HS-5 (cell line): ENCODE measurements around the gene GALNTL6.

ENCODE experiments used
- DNase-seq: peaks from one replicate; pipeline ENCODE4 v3.0.0-alpha.2; 2012; ENCODE audit warnings: low read depth

The GALNTL6 gene

DNA sequence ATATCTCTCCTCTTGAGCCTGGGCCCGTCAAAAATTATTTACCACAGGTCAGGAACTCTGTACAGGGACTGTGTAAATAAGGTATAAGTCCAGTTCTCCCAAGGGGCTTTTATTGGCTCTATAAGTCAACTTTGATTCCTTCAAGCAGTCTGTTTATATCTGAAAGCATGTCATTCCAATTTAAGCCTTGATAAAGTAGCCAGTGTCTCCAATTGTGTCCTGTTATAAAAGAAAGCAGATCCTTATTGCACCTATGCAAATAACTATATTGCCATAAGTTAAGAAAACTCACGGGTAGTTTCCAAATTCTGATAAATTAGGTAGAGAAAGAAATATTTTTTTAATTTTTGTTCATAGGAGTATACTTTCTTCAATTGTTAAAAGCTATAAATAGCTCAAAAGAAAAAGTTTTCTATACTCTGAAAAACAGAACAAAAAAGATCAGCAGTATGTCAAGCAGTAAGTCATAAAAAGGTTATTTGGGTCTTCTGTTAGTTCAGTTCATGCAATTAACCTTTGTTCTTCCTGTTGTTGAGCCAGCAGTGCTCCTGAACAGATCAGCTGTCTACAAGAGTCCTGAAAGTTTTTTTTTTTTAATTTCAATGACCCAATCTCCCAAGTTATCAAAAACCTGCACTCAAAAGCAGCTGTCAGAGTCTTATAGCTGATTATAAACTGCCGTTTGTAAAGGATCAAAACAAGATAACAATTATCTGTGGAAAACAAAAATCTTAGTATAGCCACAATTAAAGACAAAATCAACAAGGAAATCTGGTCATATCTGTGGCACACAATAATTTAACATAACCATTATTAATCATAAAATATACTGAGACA, 1177.0 kb downstream of the GALNTL6 start:
- DNase-seq: no peak

DNA sequence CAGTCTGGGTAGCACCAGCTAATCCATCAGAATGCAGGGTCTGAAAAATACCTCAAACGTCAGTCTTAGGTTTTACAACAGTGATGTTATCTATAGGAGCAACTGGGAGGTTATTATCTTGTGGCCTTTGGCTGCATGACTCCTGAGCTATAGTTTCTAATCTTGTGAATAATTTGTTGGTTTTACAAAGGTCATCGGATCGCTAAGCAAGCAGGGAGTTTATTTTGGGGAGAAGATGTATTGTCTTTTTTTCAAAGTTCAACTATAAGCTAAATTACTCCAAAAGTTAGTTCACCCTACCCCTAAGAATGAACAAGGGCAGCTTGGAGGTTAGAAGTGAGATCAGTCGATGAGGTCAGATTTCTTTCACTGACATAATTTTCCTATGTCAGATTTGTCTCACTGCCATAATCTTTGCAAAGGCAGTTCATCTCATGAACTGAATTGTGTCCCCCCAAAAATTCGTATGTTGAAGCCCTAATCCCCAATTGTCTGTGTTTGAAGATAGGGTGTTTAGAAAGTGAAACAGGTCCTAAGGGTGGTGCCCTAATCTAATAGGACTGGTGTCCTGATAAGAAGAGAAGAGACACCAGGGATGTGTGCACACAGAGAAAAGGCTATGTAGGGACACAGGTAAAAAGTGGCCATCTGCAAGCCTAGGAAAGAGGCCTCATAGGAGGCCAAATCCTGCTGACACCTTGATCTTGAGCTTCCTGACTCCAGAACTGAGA, 1179.6 kb downstream of the GALNTL6 start:
- DNase-seq: no peak

GRCh38 chr4:172995161-172995560, 1182.0 kb downstream of the GALNTL6 start:
- no peak for DNase-seq

GRCh38 chr4:172995704-172996103, 1182.5 kb downstream of the GALNTL6 start:
- DNase-seq: no peak

GRCh38 chr4:172996571-172997216, 1183.5 kb downstream of the GALNTL6 start:
- DNase-seq: no peak

DNA sequence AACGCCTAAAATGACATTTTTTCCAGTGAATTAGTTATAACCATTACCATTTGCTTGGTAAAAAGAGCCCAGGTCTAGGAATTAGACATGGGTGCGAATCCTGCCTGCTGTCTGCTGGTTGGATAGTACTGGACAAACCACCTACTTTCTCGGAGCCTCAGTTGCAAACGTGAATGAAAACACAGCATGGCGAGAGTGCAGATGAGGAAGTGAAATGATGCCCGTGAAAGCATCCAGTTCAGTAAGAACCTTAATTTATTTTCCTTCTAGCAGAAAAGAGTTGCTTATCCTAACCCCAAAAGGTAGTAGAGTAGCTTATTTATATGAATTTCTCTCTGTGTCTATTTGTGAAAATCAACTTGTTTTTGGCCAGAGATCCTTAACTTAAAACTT, 1184.0 kb downstream of the GALNTL6 start:
- DNase-seq: no peak

GRCh38 chr4:172997856-172998255, 1184.7 kb downstream of the GALNTL6 start:
- no peak for DNase-seq

DNA sequence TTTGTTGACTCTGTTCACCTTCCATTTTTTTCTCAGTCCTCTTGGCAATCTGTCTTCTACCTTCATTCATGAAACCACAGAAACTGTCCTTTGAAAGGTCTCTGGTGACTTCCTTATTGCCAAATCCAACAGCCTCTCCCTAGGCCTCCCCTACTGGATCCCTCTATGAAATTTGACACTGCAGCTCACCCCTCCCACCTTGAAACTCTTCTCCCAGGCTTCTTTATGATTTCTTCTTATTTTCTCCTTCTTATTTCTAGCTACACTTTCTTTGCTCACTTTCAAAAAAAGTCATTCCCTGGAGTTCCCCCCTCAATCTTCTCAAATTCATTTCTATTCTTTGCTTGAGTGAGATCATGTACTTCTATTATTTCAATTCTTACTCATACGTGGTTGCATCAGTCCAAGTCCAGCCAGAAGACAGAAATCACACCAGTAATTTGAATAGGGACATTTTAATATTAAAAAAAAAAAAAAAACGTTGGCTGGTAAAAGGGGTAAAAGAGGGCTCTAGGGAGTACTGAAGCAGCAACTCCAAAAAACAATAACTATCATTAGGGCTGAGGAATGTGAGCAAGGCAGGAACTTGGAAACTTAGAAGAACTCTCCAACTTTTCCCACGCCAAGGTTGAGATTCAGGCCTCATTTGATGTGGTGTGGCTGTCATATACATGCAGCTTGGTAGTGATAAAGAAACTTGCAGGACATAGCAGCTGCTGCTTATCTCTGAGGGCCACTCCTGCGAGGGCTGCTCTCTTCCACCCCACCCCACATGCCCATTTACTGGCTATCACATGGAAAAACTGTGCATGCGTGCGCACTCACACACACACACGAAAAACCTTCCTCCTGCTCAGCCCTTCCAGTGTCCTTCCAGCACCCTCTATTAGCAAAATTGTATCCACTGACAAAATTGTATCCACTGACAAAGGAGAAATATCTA, 1185.6 kb downstream of the GALNTL6 start:
- no peak for DNase-seq

DNA sequence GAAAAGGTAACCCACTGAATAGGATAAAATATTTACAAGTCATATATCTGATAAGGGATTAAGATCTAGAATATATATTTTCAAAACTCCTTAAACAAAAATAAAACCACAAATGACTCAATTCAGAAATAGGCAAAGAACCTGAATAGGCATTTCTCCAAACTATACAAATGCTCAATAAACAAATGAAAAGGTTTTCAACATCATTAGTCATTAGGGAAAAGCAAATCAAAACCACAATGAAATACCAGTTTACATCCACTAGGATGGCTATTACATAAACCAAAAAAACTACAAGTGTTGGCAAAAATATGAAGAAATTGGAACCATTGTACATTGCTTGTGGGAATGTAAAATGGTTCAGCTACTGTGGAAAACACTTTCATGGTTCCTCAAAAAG, 1188.4 kb downstream of the GALNTL6 start:
- DNase-seq: no peak

GRCh38 chr4:173002830-173003561, 1189.8 kb downstream of the GALNTL6 start:
- DNase-seq: no peak

GRCh38 chr4:173005912-173006633, 1192.9 kb downstream of the GALNTL6 start:
- DNase-seq: no peak

DNA sequence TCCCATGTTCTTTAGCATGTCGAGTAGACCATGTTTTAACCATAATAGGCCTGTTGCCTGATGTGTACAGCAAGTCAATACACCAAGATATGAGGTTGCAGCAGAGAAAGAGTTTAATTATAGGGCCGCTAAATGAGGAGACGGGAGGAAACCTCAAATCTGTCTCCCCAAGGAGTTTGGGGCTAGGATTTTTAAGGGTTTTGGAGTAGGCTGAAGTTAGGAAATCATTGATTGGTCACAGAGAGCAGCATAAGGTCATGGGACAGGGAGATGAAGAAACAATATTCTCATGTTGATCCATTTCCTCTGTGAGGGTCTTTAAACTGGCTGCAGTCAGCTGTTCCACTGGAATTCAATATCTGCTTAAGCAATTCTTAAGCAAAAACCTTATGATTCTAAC, 1195.2 kb downstream of the GALNTL6 start:
- no peak for DNase-seq

- DNase-seq: no peak
These were observed 1196.1 kb downstream of the GALNTL6 start for GRCh38 chr4:173009129-173009823.

GRCh38 chr4:173012608-173013007, 1199.4 kb downstream of the GALNTL6 start:
- no peak for DNase-seq

DNA sequence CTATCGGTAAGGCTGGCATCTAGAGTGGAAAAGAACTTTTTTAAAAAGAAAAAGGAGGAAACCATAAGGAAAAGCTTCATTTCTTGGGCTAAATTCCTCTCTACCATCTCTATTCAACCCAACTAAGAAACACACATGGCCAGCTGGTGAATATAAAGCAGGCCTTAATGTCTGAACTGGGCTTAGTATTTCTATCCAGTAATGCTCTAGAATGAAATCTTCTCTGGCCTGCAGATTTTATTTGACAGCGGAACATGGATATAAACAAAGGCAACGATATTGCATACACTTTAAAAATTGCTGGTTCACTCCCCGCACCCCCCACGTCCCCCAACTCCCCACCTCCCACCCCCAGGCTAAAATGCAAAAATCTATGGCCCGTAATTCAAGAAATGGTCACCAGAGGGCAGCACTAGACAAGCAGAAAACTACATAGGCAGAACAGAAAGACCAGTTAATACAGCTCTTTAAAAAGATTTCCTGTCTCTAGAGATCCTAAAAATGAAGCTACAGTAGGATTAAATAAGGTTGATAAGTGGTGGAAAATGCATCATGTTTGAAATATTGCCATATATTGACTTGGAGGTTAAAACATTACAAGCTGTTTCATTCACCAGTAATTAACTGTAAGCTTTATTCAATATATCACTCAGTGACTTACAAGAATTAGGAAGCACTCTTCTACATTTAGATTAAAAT, 1200.2 kb downstream of the GALNTL6 start:
- no peak for DNase-seq

DNA sequence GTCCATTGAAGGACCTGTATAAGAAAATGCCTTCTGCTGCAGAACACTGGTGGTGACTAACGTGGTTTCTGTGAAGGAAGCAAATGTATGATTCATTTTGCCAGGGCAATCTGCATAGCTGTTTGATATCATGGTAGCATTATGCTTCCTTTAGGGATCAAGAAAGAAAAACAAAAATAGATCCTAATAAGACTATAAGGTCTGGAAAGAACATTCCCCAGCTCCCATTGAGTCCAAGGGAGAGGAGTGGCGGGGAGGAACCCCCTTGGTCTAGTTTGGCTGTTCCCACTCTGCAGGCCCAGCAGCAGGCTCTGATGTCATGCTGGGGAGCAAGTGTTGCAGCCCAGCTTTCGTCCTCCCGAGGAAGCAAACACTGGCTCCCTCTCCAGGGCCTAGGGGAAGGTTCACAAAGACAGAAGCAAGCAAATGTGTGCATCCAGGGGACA, 1200.9 kb downstream of the GALNTL6 start:
- no peak for DNase-seq

- DNase-seq: no peak
These were observed 1201.6 kb downstream of the GALNTL6 start for GRCh38 chr4:173014836-173015235.

DNA sequence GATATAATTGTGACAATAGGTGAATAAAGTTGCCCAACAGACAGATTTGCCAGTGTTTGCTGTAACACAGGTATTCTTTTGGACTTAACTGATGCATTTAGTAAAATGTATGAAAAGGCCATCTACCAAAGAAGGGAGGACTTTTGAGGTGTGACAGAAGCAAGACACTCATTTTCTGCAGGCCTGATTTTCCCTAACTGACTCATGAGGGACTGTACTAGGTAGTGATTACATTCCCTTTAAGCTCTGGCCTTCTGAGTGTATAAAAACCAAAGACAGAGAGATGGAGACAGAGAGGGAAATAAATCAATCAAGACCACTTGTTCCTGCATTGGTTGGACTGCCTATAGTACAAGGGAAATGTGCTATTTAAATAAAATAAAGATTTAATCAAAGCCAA, 1204.6 kb downstream of the GALNTL6 start:
- DNase-seq: no peak

- no peak for DNase-seq
These were observed 1205.2 kb downstream of the GALNTL6 start for GRCh38 chr4:173018446-173018845.
